Measurements from ENCODE around the gene NCOR1. TPM values are rescaled to one million over a fixed set of nuclear protein-coding genes. Genes with fewer than 3 reads are reported as not detected.

The NCOR1 gene
- polyA plus RNA-seq, 1 of the 3 experiments (the other 2 are of a cell fraction): 42.1 TPM

- no peak for TF ChIP-seq RAD21 (IDR thresholded peaks at IDR 0.05; ENCODE audit: low read length)
- TF ChIP-seq USF1 (IDR thresholded peaks at IDR 0.05; ENCODE audit: borderline replicate concordance, low read depth): no peak
- TF ChIP-seq RFX5 (IDR thresholded peaks at IDR 0.05; ENCODE audit: low read length): no peak
Measured at GRCh38 chr17:16081507-16082087, 133.7 kb downstream of the NCOR1 start (continued).

- H3K27me3 ChIP-seq (ENCODE audit: insufficient read depth): no peaks in the 10 kb centered on the region
- H3K9me2 ChIP-seq: no peaks in the 10 kb centered on the region
- TF ChIP-seq EZH2phosphoT487 (IDR thresholded peaks at IDR 0.05; ENCODE audit: borderline replicate concordance, low read depth): no peak
- TF ChIP-seq SMC3 (IDR thresholded peaks at IDR 0.05; ENCODE audit: low read depth, low read length): no peak
- no peak for TF ChIP-seq TEAD4 (IDR thresholded peaks at IDR 0.05; ENCODE audit: borderline replicate concordance, insufficient read depth)
- TF ChIP-seq RXRA (IDR thresholded peaks at IDR 0.05; ENCODE audit: borderline replicate concordance, low read depth): no peak
- TF ChIP-seq ELF1 (IDR thresholded peaks at IDR 0.05): no peak
- TF ChIP-seq YY1 (IDR thresholded peaks at IDR 0.05; ENCODE audit: low read depth): no peak
- TF ChIP-seq, protein P1, sequence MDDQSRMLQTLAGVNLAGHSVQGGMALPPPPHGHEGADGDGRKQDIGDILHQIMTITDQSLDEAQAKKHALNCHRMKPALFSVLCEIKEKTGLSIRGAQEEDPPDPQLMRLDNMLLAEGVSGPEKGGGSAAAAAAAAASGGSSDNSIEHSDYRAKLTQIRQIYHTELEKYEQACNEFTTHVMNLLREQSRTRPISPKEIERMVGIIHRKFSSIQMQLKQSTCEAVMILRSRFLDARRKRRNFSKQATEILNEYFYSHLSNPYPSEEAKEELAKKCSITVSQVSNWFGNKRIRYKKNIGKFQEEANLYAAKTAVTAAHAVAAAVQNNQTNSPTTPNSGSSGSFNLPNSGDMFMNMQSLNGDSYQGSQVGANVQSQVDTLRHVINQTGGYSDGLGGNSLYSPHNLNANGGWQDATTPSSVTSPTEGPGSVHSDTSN (IDR thresholded peaks at IDR 0.05): no peak
- TF ChIP-seq, protein P2, sequence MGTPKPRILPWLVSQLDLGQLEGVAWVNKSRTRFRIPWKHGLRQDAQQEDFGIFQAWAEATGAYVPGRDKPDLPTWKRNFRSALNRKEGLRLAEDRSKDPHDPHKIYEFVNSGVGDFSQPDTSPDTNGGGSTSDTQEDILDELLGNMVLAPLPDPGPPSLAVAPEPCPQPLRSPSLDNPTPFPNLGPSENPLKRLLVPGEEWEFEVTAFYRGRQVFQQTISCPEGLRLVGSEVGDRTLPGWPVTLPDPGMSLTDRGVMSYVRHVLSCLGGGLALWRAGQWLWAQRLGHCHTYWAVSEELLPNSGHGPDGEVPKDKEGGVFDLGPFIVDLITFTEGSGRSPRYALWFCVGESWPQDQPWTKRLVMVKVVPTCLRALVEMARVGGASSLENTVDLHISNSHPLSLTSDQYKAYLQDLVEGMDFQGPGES (IDR thresholded peaks at IDR 0.05; ENCODE audit: low read depth, low read length): no peak
- no peak for TF ChIP-seq GATA2 (CRISPR knock-in tag; IDR thresholded peaks at IDR 0.05)
- TF ChIP-seq, protein P3, sequence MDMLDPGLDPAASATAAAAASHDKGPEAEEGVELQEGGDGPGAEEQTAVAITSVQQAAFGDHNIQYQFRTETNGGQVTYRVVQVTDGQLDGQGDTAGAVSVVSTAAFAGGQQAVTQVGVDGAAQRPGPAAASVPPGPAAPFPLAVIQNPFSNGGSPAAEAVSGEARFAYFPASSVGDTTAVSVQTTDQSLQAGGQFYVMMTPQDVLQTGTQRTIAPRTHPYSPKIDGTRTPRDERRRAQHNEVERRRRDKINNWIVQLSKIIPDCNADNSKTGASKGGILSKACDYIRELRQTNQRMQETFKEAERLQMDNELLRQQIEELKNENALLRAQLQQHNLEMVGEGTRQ (IDR thresholded peaks at IDR 0.05; ENCODE audit: borderline replicate concordance, low read depth, low read length): no peak
- no peak for TF ChIP-seq JUND (IDR thresholded peaks at IDR 0.05)
- no peak for TF ChIP-seq GABPA (IDR thresholded peaks at IDR 0.05; ENCODE audit: low read depth)
- TF ChIP-seq TAF1 (IDR thresholded peaks at IDR 0.05; ENCODE audit: borderline replicate concordance, low read depth, low read length): no peak
- TF ChIP-seq RCOR1 (IDR thresholded peaks at IDR 0.05; ENCODE audit: low read length): no peak
- TF ChIP-seq TCF12 (IDR thresholded peaks at IDR 0.05): no peak
- H3K9me3 ChIP-seq: no peaks in the 10 kb centered on the region
- ChIA-PET CTCF (no interaction called here), POLR2A (no interaction called here)
- H3K4me2 ChIP-seq: no peak overlapping the region
- no peak overlapping the region for H3K27ac ChIP-seq (ENCODE audit: low read depth in 2 of 2, low read length in 1 of 2)
- no peaks in the 10 kb centered on the region for H3K4me1 ChIP-seq (ENCODE audit: control insufficient read depth in 1 of 2, insufficient read depth in 2 of 2, low read depth in 1 of 2, low read length in 1 of 2)
- WGBS (ENCODE audit: low lambda C conversion rate): 96% methylated on average over 4 of the region's 4 CpGs
- no peak for DNase-seq
- H2AFZ ChIP-seq (ENCODE audit: low read depth): no peak overlapping the region
- no peak overlapping the region for H3K9ac ChIP-seq
- no peaks in the 10 kb centered on the region for H4K20me1 ChIP-seq (ENCODE audit: insufficient read depth)
- no peak overlapping the region for H3K4me3 ChIP-seq (ENCODE audit: low read depth in 2 of 2, low read length in 1 of 2)
- H3F3A ChIP-seq (replicated peaks; ENCODE audit: insufficient read depth): peaks cover 9% of the 10 kb centered on the region
- H3K79me2 ChIP-seq (ENCODE audit: insufficient read depth): peaks cover 38% of the 10 kb centered on the region
- peaks cover 61 to 84% of the 10 kb centered on the region in 2 experiments for H3K36me3 ChIP-seq (replicated peaks in 1 of 2; ENCODE audit: control insufficient read depth in 1 of 2, insufficient read depth in 2 of 2, low read length in 1 of 2)
Measured at GRCh38 chr17:16080366-16080765, 135.0 kb downstream of the NCOR1 start.
